KMS-11 (cell line): ENCODE results near the gene KCNK18.

Experiments
- H2AFZ ChIP-seq: fragments of 200-600 bp; sonication (generic); 2 replicates; pipeline ENCODE4 v1.6.1; 2016; ENCODE audit warnings: antibody characterized with exemption, mixed run types, low read depth
- H3K27ac ChIP-seq: fragments of 200-600 bp; sonication (generic); 2 replicates; pipeline ENCODE4 v1.6.1; 2016; ENCODE audit warnings: mild to moderate bottlenecking, mixed run types
- H3K27me3 ChIP-seq: fragments of 200-600 bp; sonication (generic); 2 replicates; pipeline ENCODE4 v1.6.1; 2017; ENCODE audit warnings: mild to moderate bottlenecking, low read depth, mixed run types, moderate library complexity; ENCODE audit not compliant: insufficient read depth
- H3K36me3 ChIP-seq: fragments of 200-600 bp; sonication (generic); 2 replicates; pipeline ENCODE4 v1.6.1; 2017; ENCODE audit warnings: mild to moderate bottlenecking, mixed run types; ENCODE audit not compliant: insufficient read depth
- H3K4me1 ChIP-seq: fragments of 200-600 bp; sonication (generic); 2 replicates; pipeline ENCODE4 v1.6.1; 2016; ENCODE audit warnings: mild to moderate bottlenecking, low read depth, mixed run types; ENCODE audit not compliant: poor library complexity, severe bottlenecking
- H3K4me2 ChIP-seq: fragments of 200-600 bp; sonication (generic); 2 replicates; pipeline ENCODE4 v1.7.0; 2016; ENCODE audit warnings: mild to moderate bottlenecking, mixed run types
- H3K4me3 ChIP-seq: fragments of 200-600 bp; sonication (generic); IDR thresholded peaks from 2 replicates; pipeline ENCODE4 v1.6.1; 2017; ENCODE audit warnings: low read depth, low read length, mixed read lengths; ENCODE audit not compliant: insufficient read depth
- H3K79me2 ChIP-seq: fragments of 200-600 bp; sonication (generic); 2 replicates; pipeline ENCODE4 v1.6.1; 2016; ENCODE audit warnings: low read depth, mixed run types; ENCODE audit not compliant: insufficient read depth
- H3K9ac ChIP-seq: fragments of 200-600 bp; sonication (generic); 2 replicates; pipeline ENCODE4 v1.6.1; 2016; ENCODE audit warnings: mild to moderate bottlenecking, mixed run types
- H4K20me1 ChIP-seq: fragments of 200-600 bp; sonication (generic); 2 replicates; pipeline ENCODE4 v1.6.1; 2016; ENCODE audit warnings: mild to moderate bottlenecking, mixed run types; ENCODE audit not compliant: insufficient read depth
- TF ChIP-seq, protein P1 (sequence below): fragments of 200-600 bp; sonication (generic); conservative IDR thresholded peaks from 2 replicates; pipeline ENCODE4 v1.6.1; 2017; ENCODE audit warnings: low read depth, mild to moderate bottlenecking, antibody characterized with exemption, low read length, moderate library complexity, mixed read lengths

The KCNK18 gene

DNA sequence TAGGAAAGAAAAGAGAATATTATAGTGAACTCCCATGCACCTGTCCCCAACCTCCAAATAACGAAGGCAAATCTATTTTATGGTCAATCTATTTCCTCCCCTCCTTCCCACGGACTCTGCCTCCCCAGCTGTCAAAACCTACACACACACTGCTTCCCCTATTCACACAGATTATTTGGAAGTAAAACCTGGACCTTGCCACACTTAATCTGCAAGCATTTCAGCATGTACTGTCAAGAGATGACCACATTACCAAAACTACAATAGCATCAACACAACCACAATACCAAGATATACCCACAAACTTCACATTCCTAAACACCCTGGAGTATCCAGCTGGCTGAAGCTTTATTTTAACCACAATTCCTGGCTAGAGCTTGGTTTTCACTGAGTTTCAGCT is 27.8 kb upstream of the KCNK18 start:
- H3K4me2 ChIP-seq = no peak overlapping the region
- no peaks in the 10 kb centered on the region for H3K36me3 ChIP-seq
- H3K4me3 ChIP-seq = no peak overlapping the region
- H3K4me1 ChIP-seq = peaks cover 4% of the 10 kb centered on the region
- H4K20me1 ChIP-seq = no peaks in the 10 kb centered on the region
- no peak overlapping the region for H2AFZ ChIP-seq
- H3K79me2 ChIP-seq = no peaks in the 10 kb centered on the region
- H3K27ac ChIP-seq = no peak overlapping the region
- H3K27me3 ChIP-seq = no peaks in the 10 kb centered on the region
- TF ChIP-seq, protein P1, sequence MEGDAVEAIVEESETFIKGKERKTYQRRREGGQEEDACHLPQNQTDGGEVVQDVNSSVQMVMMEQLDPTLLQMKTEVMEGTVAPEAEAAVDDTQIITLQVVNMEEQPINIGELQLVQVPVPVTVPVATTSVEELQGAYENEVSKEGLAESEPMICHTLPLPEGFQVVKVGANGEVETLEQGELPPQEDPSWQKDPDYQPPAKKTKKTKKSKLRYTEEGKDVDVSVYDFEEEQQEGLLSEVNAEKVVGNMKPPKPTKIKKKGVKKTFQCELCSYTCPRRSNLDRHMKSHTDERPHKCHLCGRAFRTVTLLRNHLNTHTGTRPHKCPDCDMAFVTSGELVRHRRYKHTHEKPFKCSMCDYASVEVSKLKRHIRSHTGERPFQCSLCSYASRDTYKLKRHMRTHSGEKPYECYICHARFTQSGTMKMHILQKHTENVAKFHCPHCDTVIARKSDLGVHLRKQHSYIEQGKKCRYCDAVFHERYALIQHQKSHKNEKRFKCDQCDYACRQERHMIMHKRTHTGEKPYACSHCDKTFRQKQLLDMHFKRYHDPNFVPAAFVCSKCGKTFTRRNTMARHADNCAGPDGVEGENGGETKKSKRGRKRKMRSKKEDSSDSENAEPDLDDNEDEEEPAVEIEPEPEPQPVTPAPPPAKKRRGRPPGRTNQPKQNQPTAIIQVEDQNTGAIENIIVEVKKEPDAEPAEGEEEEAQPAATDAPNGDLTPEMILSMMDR = no peak
- H3K9ac ChIP-seq = no peak overlapping the region

DNA sequence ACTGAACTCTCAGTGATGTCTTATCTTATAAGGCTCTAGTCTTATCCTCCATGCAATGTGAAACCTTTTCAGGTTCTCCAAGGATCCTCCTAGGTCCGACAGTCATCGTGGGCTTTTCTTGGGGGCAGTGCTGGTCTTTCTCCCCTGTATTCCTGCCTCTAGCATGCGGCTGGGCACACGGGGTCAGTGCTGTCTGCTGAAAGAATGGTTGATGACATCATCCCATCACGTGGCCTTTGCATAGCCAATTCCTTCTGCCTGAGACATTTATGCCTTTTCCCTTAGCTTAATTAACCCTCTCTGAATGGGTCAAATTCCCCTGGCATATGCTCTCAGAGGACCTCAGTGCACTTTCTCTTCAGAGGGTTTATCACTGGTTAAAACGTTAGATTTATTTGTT is 27.0 kb upstream of the KCNK18 start:
- Histone ChIP-seq H3K4me2 (no peak overlapping the region), H3K27ac (no peak overlapping the region), H4K20me1 (no peaks in the 10 kb centered on the region), H2AFZ (no peak overlapping the region), H3K9ac (no peak overlapping the region), H3K79me2 (no peaks in the 10 kb centered on the region), H3K4me3 (no peak overlapping the region), H3K4me1 (peaks cover 7% of the 10 kb centered on the region), H3K27me3 (no peaks in the 10 kb centered on the region), H3K36me3 (no peaks in the 10 kb centered on the region)
- TF ChIP-seq, protein P1 = no peak

DNA sequence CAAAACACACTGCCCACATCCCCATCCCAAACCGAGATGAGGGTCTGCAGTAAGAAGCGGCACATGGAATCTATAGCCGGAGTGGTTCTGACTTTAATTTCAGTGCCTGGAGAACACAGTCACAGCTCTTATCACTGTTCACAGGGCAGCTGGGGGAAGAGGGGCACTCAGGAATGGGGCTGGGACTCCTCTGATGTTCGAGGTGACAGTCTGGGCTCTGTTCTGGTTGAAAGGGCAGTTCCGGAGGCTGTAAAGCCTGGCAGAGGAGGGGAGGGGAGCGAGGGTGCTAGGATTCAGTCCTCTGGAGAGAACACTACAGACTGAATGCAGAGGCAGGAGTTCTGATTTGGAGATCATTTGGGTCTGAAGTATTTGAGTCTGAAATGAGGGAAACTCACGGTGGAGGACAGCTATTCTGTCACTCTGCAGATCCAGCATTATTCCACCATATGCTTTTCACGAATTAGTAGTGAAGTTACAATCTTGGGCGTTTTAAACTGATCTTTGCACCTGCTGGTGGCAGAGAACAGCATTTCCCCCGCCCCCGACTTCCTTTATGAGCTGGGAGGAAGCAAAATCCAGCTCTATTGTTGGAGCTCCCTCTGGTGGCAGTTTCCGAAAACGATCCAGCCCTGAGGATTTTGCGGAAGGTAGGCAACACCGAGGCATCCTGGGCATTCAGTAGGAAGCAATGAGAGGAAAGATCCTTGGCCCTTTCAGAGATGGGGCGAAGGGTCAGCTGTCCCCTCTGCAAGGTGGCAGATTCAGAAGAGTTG is 22.7 kb upstream of the KCNK18 start:
- no peak overlapping the region for H3K4me3 ChIP-seq
- peak overlapping the region; percentile 80; the same call in 1 of the 2 replicates for H3K4me2 ChIP-seq
- H3K36me3 ChIP-seq = no peaks in the 10 kb centered on the region
- peak overlapping the region; percentile 99 for H2AFZ ChIP-seq
- TF ChIP-seq, protein P1 = peak; percentile 86
- H3K79me2 ChIP-seq = no peaks in the 10 kb centered on the region
- H4K20me1 ChIP-seq = no peaks in the 10 kb centered on the region
- H3K27ac ChIP-seq = no peak overlapping the region
- H3K27me3 ChIP-seq = no peaks in the 10 kb centered on the region
- peak overlapping the region; percentile 66; the same call in 1 of the 2 replicates for H3K9ac ChIP-seq
- H3K4me1 ChIP-seq = peaks cover 7% of the 10 kb centered on the region

DNA sequence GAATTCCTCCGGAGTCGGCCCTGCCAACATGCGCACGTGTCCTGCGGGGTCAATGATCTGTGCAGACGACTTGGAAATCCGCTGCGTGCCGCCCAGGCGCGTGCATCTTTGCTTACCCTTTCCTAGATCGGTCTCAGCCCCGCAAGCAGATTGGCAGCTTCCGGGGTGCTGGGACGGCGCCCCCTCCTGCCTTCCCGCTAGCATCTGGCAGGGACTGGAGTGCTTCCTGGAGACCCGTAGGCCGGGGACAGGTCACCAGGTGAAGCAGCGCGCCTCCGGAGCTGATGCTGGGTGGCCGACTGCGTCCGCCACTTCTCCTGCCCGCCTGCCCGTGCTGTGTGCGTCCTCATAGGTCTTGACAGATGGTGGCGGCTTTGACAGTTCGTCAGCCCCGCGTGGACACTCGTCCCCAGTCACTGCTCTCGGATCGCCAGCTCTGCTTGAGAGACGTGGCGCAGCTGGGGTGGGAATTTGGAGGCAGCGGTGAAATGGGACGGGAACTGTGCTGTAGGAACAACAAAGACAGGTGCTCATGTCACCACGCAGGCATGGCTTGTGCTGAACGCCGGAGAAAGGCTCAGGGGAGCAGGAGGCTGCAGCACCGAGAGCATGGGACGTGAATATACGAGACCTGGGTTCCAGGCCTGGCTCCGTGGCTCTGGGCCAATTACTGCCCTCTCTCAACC is 21.9 kb upstream of the KCNK18 start:
- Histone ChIP-seq H3K4me1 (peaks cover 7% of the 10 kb centered on the region), H3K79me2 (no peaks in the 10 kb centered on the region), H3K27me3 (no peaks in the 10 kb centered on the region), H3K9ac (peak overlapping the region; percentile 66; the same call in 1 of the 2 replicates), H3K4me3 (no peak overlapping the region), H2AFZ (peak overlapping the region; percentile 99), H3K36me3 (no peaks in the 10 kb centered on the region), H4K20me1 (no peaks in the 10 kb centered on the region), H3K4me2 (peak overlapping the region; percentile 80), H3K27ac (no peak overlapping the region)
- TF ChIP-seq, protein P1 = peak; percentile 11; the same call in 1 of the 2 replicates
